H1 (cell line): ENCODE measurements around the gene C20orf173. TPM values are rescaled to one million over a fixed set of nuclear protein-coding genes. Genes with fewer than 3 reads are reported as not detected.

Experiments used
- CTCF ChIA-PET: fragments of 300-600 bp; sonication (Branson Sonifier 250); formaldehyde crosslinking; loops from one replicate; lab custom pipeline; 2021; ENCODE audit not compliant: partially characterized antibody; lab: Charles Lee
- POLR2A ChIA-PET: fragments of 300-600 bp; sonication (Branson Sonifier 250); formaldehyde crosslinking; loops from one replicate; lab custom pipeline; 2021; ENCODE audit warnings: inconsistent platforms; ENCODE audit not compliant: partially characterized antibody; lab: Charles Lee
- DNase-seq, 2 experiments: peaks; one replicate each; pipeline versions ENCODE4 v3.0.0 to v3.0.0-alpha.2; 2010 to 2022; ENCODE audit warnings: low spot score in 2 of 2, low read depth in 1 of 2, mixed read lengths in 1 of 2
- FAIRE-seq: peaks from 2 replicates; lab custom pipeline; 2011; peaks lifted over from hg19 to GRCh38; lab: Jason Lieb, UNC
- H2AFZ ChIP-seq: 2 replicates; pipeline ENCODE4 v1.8.1; 2012; ENCODE audit warnings: low read length, inconsistent platforms
- H2AK5ac ChIP-seq: 2 replicates; pipeline ENCODE4 v1.6.1; 2013; ENCODE audit warnings: low read depth, low read length
- H2BK120ac ChIP-seq: replicated peaks from 2 replicates; pipeline ENCODE3; 2013; ENCODE audit warnings: low read depth, low read length, inconsistent platforms
- H2BK12ac ChIP-seq: 2 replicates; pipeline ENCODE4 v1.6.1; 2013; ENCODE audit warnings: low read depth, low read length
- H2BK15ac ChIP-seq: 2 replicates; pipeline ENCODE4 v1.6.1; 2013; ENCODE audit warnings: low read length
- H2BK20ac ChIP-seq: 2 replicates; pipeline ENCODE4 v1.6.1; 2013; ENCODE audit warnings: low read length
- H2BK5ac ChIP-seq: 2 replicates; pipeline ENCODE4 v1.6.1; 2013; ENCODE audit warnings: low read depth, low read length
- H3K14ac ChIP-seq: 2 replicates; pipeline ENCODE4 v1.6.1; 2013; ENCODE audit warnings: inconsistent platforms; ENCODE audit not compliant: insufficient read length
- H3K18ac ChIP-seq: 2 replicates; pipeline ENCODE4 v1.6.1; 2013; ENCODE audit warnings: low read length; ENCODE audit errors: extremely low read depth
- H3K23ac ChIP-seq: 2 replicates; pipeline ENCODE4 v1.6.1; 2013; ENCODE audit warnings: inconsistent platforms; ENCODE audit not compliant: insufficient read length
- H3K23me2 ChIP-seq: 2 replicates; pipeline ENCODE4 v1.6.1; 2013; ENCODE audit warnings: low read depth, low read length
- H3K27ac ChIP-seq: 2 replicates; pipeline ENCODE4 v1.6.1; 2011; ENCODE audit warnings: low read depth, low read length, inconsistent platforms
- H3K27me3 ChIP-seq, 4 experiments: replicated peaks in 1 of 4; 1 replicate in 1 of 4; 2 replicates in 3 of 4; pipeline versions ENCODE4 v1.6.1 to v1.8.1; 2011 to 2013; ENCODE audit warnings: low read length in 3 of 4, mild to moderate bottlenecking in 3 of 4, inconsistent platforms in 2 of 4, mixed read lengths in 2 of 4, moderate library complexity in 1 of 4; ENCODE audit not compliant: control insufficient read depth in 3 of 4, insufficient read depth in 3 of 4; ENCODE audit errors: extremely low read depth in 1 of 4
- H3K36me3 ChIP-seq, 4 experiments: 2 replicates each; pipeline versions ENCODE4 v1.6.1 to v1.8.1; 2011 to 2013; ENCODE audit warnings: mild to moderate bottlenecking in 4 of 4, low read length in 3 of 4, moderate library complexity in 2 of 4, control low read depth in 1 of 4, inconsistent platforms in 1 of 4; ENCODE audit not compliant: insufficient read depth in 4 of 4, control insufficient read depth in 2 of 4
- H3K4ac ChIP-seq: replicated peaks from 2 replicates; pipeline ENCODE3; 2013; ENCODE audit warnings: low read length, low read depth, mixed read lengths, inconsistent platforms; ENCODE audit not compliant: insufficient read length
- H3K4me1 ChIP-seq, 4 experiments: replicated peaks in 1 of 4; 1 replicate in 1 of 4; 2 replicates in 3 of 4; pipeline versions ENCODE4 v1.6.1 to v1.8.1; 2011 to 2013; ENCODE audit warnings: low read length in 3 of 4, inconsistent platforms in 2 of 4, mixed read lengths in 1 of 4; ENCODE audit not compliant: insufficient read depth in 4 of 4, control insufficient read depth in 3 of 4
- H3K4me2 ChIP-seq, 2 experiments: 2 replicates each; pipeline versions ENCODE4 v1.6.1 to v1.8.1; 2011 to 2013; ENCODE audit warnings: low read depth in 2 of 2, low read length in 2 of 2, control low read depth in 1 of 2, inconsistent platforms in 1 of 2, mild to moderate bottlenecking in 1 of 2; ENCODE audit not compliant: insufficient read depth in 1 of 2
- H3K4me3 ChIP-seq, 4 experiments: fragments of 200-600, 300-600 bp in 1 of 4; sonication (generic), shearing (Covaris generic), sonication (Bioruptor Twin) in 1 of 4; 2 replicates each; pipeline versions ENCODE4 v1.5.1 to v1.8.1; 2011 to 2016; ENCODE audit warnings: low read length in 4 of 4, low read depth in 3 of 4, control low read depth in 2 of 4, inconsistent platforms in 2 of 4, mild to moderate bottlenecking in 2 of 4, mixed read lengths in 1 of 4, moderate library complexity in 1 of 4; ENCODE audit not compliant: insufficient read depth in 2 of 4; ENCODE audit errors: extremely low read depth in 1 of 4
- H3K56ac ChIP-seq: replicated peaks from 2 replicates; pipeline ENCODE3; 2013; ENCODE audit warnings: low read depth, mild to moderate bottlenecking, mixed read lengths, low read length, inconsistent platforms; ENCODE audit not compliant: insufficient read length
- H3K79me1 ChIP-seq: 2 replicates; pipeline ENCODE4 v1.6.1; 2013; ENCODE audit warnings: low read depth, low read length, control low read depth
- H3K79me2 ChIP-seq, 2 experiments: 2 replicates each; pipeline versions ENCODE4 v1.6.1 to v1.8.1; 2012 to 2013; ENCODE audit warnings: low read length in 2 of 2, mild to moderate bottlenecking in 2 of 2, inconsistent platforms in 1 of 2; ENCODE audit not compliant: insufficient read depth in 2 of 2, control insufficient read depth in 1 of 2
- H3K9ac ChIP-seq, 4 experiments: replicated peaks in 1 of 4; 1 replicate in 1 of 4; 2 replicates in 3 of 4; pipeline versions ENCODE4 v1.6.1 to v1.8.1; 2011 to 2013; ENCODE audit warnings: low read depth in 3 of 4, low read length in 3 of 4, control low read depth in 2 of 4, mild to moderate bottlenecking in 2 of 4, moderate library complexity in 2 of 4, inconsistent platforms in 1 of 4; ENCODE audit errors: extremely low read depth in 1 of 4
- H3K9me3 ChIP-seq, 2 experiments: 2 replicates each; pipeline versions ENCODE4 v1.6.1 to v1.8.1; 2012 to 2013; ENCODE audit warnings: mild to moderate bottlenecking in 2 of 2, moderate library complexity in 2 of 2, control low read depth in 1 of 2, inconsistent platforms in 1 of 2, low read depth in 1 of 2, low read length in 1 of 2, mixed read lengths in 1 of 2; ENCODE audit not compliant: insufficient read depth in 2 of 2
- H4K20me1 ChIP-seq, 2 experiments: replicated peaks in 1 of 2; 2 replicates each; pipeline versions ENCODE3 to v1.8.1; 2011 to 2013; ENCODE audit warnings: inconsistent platforms in 2 of 2, low read length in 2 of 2, mild to moderate bottlenecking in 1 of 2; ENCODE audit not compliant: insufficient read depth in 2 of 2, control insufficient read depth in 1 of 2
- H4K5ac ChIP-seq: 2 replicates; pipeline ENCODE4 v1.6.1; 2013; ENCODE audit warnings: low read length, low read depth, mixed read lengths, inconsistent platforms; ENCODE audit not compliant: insufficient read length
- H4K8ac ChIP-seq: 2 replicates; pipeline ENCODE4 v1.8.0; 2013; ENCODE audit warnings: mild to moderate bottlenecking, moderate library complexity, low read length, inconsistent platforms; ENCODE audit not compliant: insufficient read depth; ENCODE audit errors: extremely low read depth
- H4K91ac ChIP-seq: replicated peaks from 2 replicates; pipeline ENCODE3; 2013; ENCODE audit warnings: low read length, mixed read lengths, inconsistent platforms; ENCODE audit not compliant: insufficient read length
- CEBPB ChIP-seq: IDR thresholded peaks from 2 replicates; pipeline ENCODE4 v1.6.1; 2012; ENCODE audit warnings: low read depth, low read length
- GTF2F1 ChIP-seq: IDR thresholded peaks from 2 replicates; pipeline ENCODE4 v1.6.1; 2012; ENCODE audit warnings: low read depth, low read length, improper control_type of control experiment, borderline replicate concordance
- POU5F1 ChIP-seq: IDR thresholded peaks from 2 replicates; pipeline ENCODE4 v1.6.1; 2011; ENCODE audit warnings: low read depth, mild to moderate bottlenecking, low read length, moderate library complexity
- SIX5 ChIP-seq: IDR thresholded peaks from 2 replicates; pipeline ENCODE4 v1.6.1; 2011; ENCODE audit warnings: mild to moderate bottlenecking, low read depth, low read length
- TAF1 ChIP-seq: IDR thresholded peaks from 2 replicates; pipeline ENCODE4 v1.6.1; 2011; ENCODE audit warnings: mild to moderate bottlenecking, low read depth, low read length
- TEAD4 ChIP-seq: IDR thresholded peaks from 2 replicates; pipeline ENCODE4 v1.6.1; 2012; ENCODE audit warnings: low read depth, low read length, inconsistent platforms, mixed read lengths
- ZNF274 ChIP-seq: IDR thresholded peaks from 2 replicates; pipeline ENCODE4 v1.7.0; 2012; ENCODE audit warnings: low read length, borderline replicate concordance; ENCODE audit errors: extremely low read depth
- WGBS, 2 experiments: shearing (Covaris generic) in 1 of 2; methylation state at CpG; one replicate each; pipeline versions ENCODE4 v1.1.6 to v1.1.7; 2013 to 2015; ENCODE audit warnings: low lambda C conversion rate in 2 of 2, mixed read lengths in 2 of 2, inconsistent platforms in 1 of 2, low coverage in 1 of 2, missing lambda C conversion rate in 1 of 2; ENCODE audit not compliant: insufficient replicate concordance in 2 of 2, insufficient coverage in 1 of 2, insufficient read length in 1 of 2; ENCODE audit errors: extremely low coverage in 1 of 2, missing lambda C conversion rate in 1 of 2; 5-methylcytosine and 5-hydroxymethylcytosine counted together
- polyA plus RNA-seq, 7 experiments: library from polyadenylated mRNA; depleted of rRNA in 3 of 7; stranded (reverse) in 5 of 7; unstranded in 2 of 7; fragments of >200 nt in 5 of 7; fragments of 200-250 nt in 2 of 7; gene quantifications; 1 replicate in 5 of 7; 2 replicates in 1 of 7; 4 replicates in 1 of 7; pipeline versions ENCODE4 v1.2.1 to v1.2.3, GENCODE V29; 2011 to 2013; ENCODE audit warnings: missing spikeins in 2 of 7, mixed read lengths in 2 of 7
- total RNA-seq: library from RNA; stranded (reverse); fragmentation: NEBNext Ultra II Directional; extraction: Animal tissue kit (Norgen Biotek cat#: 25700); gene quantifications from 2 replicates; pipeline ENCODE4 v1.2.1, GENCODE V29; 2021
- TF ChIP-seq, protein P1 (sequence below), 3 experiments: IDR thresholded peaks; 1 replicate in 2 of 3; 2 replicates in 1 of 3; pipeline versions ENCODE4 v1.5.1 to v1.6.1; 2011; ENCODE audit warnings: low read length in 3 of 3, mild to moderate bottlenecking in 3 of 3, inconsistent platforms in 2 of 3, low read depth in 1 of 3, moderate library complexity in 1 of 3; ENCODE audit not compliant: insufficient read depth in 1 of 3; ENCODE audit errors: control extremely low read depth in 1 of 3

The C20orf173 gene
- total and polyA plus RNA-seq, 2 of the 8 experiments (the other 6 are each of a cell fraction or from before 2014, with no cell fraction given), result not detected

DNA sequence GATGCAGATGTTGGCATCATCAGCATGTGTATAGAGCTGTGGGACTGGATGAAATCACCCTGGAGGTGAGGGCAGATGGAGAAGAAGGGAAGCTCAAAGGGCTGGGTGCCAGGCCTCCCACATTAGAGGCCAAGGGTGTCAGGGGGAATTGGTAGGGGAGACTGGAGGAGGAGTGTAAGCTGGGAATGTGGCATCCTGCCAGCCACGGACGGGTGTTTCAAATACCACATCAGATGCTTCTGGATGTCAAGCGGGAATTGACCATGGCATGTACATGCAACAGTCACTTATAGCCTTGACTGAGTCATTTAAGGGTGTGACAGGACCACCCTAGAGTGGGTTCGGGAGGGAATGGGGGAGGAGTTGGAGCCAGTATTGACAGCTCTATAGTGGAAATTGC, 22.1 kb upstream of the C20orf173 start:
- Histone ChIP-seq H3K56ac (no peak overlapping the region), H3K4me3 (no peak overlapping the region), H3K23me2 (peaks cover 4% of the 10 kb centered on the region; the same call in 1 of the 2 replicates), H3K14ac (no peak overlapping the region), H3K79me1 (no peaks in the 10 kb centered on the region), H3K9ac (no peak overlapping the region), H2AFZ (no peak overlapping the region), H4K5ac (no peak overlapping the region), H3K79me2 (no peaks in the 10 kb centered on the region), H2BK12ac (no peak overlapping the region), H4K20me1 (peaks cover 0 to 4% of the 10 kb centered on the region in 2 experiments), H2AK5ac (no peak overlapping the region), H2BK120ac (no peak overlapping the region), H3K23ac (no peak overlapping the region), H3K36me3 (peaks cover 12 to 69% (median 28%) of the 10 kb centered on the region in 4 experiments; a peak in 7 of 8 replicates), H3K18ac (no peak overlapping the region), H3K4me1 (no peaks in the 10 kb centered on the region), H2BK5ac (no peak overlapping the region), H3K4ac (no peak overlapping the region), H2BK20ac (no peak overlapping the region), H3K27ac (no peak overlapping the region), H4K91ac (no peak overlapping the region), H3K9me3 (no peaks in the 10 kb centered on the region), H3K4me2 (no peak overlapping the region), H3K27me3 (no peaks in the 10 kb centered on the region), H2BK15ac (no peak overlapping the region), H4K8ac (no peak overlapping the region)
- no peak for FAIRE-seq
- ChIA-PET POLR2A (interaction anchor here (0.7 to 4.1 kb wide), 5 partner anchors 9 to 113 kb away, joined by 3 to 30 read pairs (median 3); partner anchors contain the start of gene ERGIC3), CTCF (interaction anchor here (0.6 to 1.4 kb wide), 5 partner anchors 9 to 87 kb away, joined by 3 to 7 read pairs (median 4); no protein-coding TSS in a partner anchor)
- TF ChIP-seq TEAD4, result no peak
- no peak for TF ChIP-seq POU5F1
- no peak for TF ChIP-seq CEBPB
- no peak for TF ChIP-seq ZNF274
- no peak for TF ChIP-seq SIX5
- TF ChIP-seq GTF2F1, result no peak
- TF ChIP-seq TAF1, result no peak
- TF ChIP-seq, protein P1, sequence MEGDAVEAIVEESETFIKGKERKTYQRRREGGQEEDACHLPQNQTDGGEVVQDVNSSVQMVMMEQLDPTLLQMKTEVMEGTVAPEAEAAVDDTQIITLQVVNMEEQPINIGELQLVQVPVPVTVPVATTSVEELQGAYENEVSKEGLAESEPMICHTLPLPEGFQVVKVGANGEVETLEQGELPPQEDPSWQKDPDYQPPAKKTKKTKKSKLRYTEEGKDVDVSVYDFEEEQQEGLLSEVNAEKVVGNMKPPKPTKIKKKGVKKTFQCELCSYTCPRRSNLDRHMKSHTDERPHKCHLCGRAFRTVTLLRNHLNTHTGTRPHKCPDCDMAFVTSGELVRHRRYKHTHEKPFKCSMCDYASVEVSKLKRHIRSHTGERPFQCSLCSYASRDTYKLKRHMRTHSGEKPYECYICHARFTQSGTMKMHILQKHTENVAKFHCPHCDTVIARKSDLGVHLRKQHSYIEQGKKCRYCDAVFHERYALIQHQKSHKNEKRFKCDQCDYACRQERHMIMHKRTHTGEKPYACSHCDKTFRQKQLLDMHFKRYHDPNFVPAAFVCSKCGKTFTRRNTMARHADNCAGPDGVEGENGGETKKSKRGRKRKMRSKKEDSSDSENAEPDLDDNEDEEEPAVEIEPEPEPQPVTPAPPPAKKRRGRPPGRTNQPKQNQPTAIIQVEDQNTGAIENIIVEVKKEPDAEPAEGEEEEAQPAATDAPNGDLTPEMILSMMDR (IDR thresholded peaks at IDR 0.05; ENCODE audit: control extremely low read depth in 1 of 3, insufficient read depth in 1 of 3, low read depth in 1 of 3, low read length in 3 of 3), result no peak
- WGBS, 2 experiments, result 94% methylated on average over 4 of the region's 4 CpGs; no CpG with 5 or more reads in 1 of the 2 experiments
- DNase-seq, result no peak
